ENCODE measurements around the gene LRRC8D. TPM values are rescaled to one million over a fixed set of nuclear protein-coding genes. Genes with fewer than 3 reads are reported as not detected.

Gene LRRC8D
- total and polyA plus RNA-seq, 2 of the 4 experiments (the other 2 are of a cell fraction): 34.1 to 35.3 TPM

DNA sequence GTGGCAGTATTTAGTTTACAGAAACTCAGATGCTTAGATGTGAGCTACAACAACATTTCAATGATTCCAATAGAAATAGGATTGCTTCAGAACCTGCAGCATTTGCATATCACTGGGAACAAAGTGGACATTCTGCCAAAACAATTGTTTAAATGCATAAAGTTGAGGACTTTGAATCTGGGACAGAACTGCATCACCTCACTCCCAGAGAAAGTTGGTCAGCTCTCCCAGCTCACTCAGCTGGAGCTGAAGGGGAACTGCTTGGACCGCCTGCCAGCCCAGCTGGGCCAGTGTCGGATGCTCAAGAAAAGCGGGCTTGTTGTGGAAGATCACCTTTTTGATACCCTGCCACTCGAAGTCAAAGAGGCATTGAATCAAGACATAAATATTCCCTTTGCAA is 114.4 kb downstream of the LRRC8D start:
- no peak overlapping the region for H3K4ac ChIP-seq (ENCODE audit: low read depth, low read length)
- no peak overlapping the region for H3K9ac ChIP-seq (ENCODE audit: low read depth, low read length)
- no peak overlapping the region for H4K5ac ChIP-seq (ENCODE audit: low read depth, low read length)
- H2AK9ac ChIP-seq (replicated peaks; ENCODE audit: low read depth, low read length, poor library complexity): no peak overlapping the region
- BruUV-seq (replicated peaks): no TSS peak
- intact Hi-C loops (cut with micrococcal nuclease): no loop called here
- TF ChIP-seq, protein P1, sequence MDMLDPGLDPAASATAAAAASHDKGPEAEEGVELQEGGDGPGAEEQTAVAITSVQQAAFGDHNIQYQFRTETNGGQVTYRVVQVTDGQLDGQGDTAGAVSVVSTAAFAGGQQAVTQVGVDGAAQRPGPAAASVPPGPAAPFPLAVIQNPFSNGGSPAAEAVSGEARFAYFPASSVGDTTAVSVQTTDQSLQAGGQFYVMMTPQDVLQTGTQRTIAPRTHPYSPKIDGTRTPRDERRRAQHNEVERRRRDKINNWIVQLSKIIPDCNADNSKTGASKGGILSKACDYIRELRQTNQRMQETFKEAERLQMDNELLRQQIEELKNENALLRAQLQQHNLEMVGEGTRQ (IDR thresholded peaks at IDR 0.05; ENCODE audit: low read depth, low read length): no peak
- no peak overlapping the region for H2BK120ac ChIP-seq (ENCODE audit: low read depth, low read length)
- no peaks in the 10 kb centered on the region for H4K20me1 ChIP-seq (ENCODE audit: insufficient read depth, low read length)
- H3K18ac ChIP-seq (ENCODE audit: low read depth, low read length): no peak overlapping the region
- dilution Hi-C loops (cut with HindIII; ENCODE audit: low sequenced_read_pairs, unreplicated experiment): no loop called here
- ChIA-PET POLR2A (ENCODE audit: unreplicated experiment) (no interaction called here), CTCF (interaction anchor here (0.6 to 1.3 kb wide), 2 partner anchors 8 to 155 kb away, joined by 3 to 5 read pairs; no protein-coding TSS in a partner anchor)
- H2AK5ac ChIP-seq (ENCODE audit: low read depth, low read length): no peak overlapping the region
- no peak overlapping the region for H2BK15ac ChIP-seq (ENCODE audit: low read depth, low read length)
- no CpG with 5 or more reads among the region's 4 CpGs for WGBS, 2 experiments (ENCODE audit: extremely low coverage in 2 of 2, insufficient read length in 1 of 2)
- H3K4me3 ChIP-seq (ENCODE audit: insufficient read depth, low read depth, low read length): no peak overlapping the region
- H2BK5ac ChIP-seq (ENCODE audit: low read depth, low read length, poor library complexity, severe bottlenecking): no peak overlapping the region
- H3K4me1 ChIP-seq (ENCODE audit: control insufficient read depth, insufficient read depth, low read length): peaks cover 3% of the 10 kb centered on the region
- no peak for ATAC-seq (ENCODE audit: low read depth)
- H2AFZ ChIP-seq (replicated peaks; ENCODE audit: low read length, poor library complexity): no peak overlapping the region
- no peak overlapping the region for H4K8ac ChIP-seq (ENCODE audit: low read depth in 2 of 2, low read length in 2 of 2)
- no peaks in the 10 kb centered on the region for H3K9me3 ChIP-seq (ENCODE audit: control insufficient read depth, insufficient read depth, low read length)
- H3K79me1 ChIP-seq (ENCODE audit: low read depth in 1 of 2, low read length in 2 of 2): peaks cover 9 to 10% of the 10 kb centered on the region in 2 experiments; a peak in 1 of 4 replicates
- 0 out of 2 replicates have a peak, but pooled peaks cover 3% of the 10 kb centered on the region for H3K9me1 ChIP-seq (ENCODE audit: insufficient read depth, low read length)
- H3K56ac ChIP-seq (ENCODE audit: extremely low read depth, insufficient read depth, low read length): no peak overlapping the region
- H3K23ac ChIP-seq (ENCODE audit: low read depth, low read length): no peak overlapping the region
- no peak overlapping the region for H3K27ac ChIP-seq (ENCODE audit: insufficient read depth, low read length)
- peaks cover 11% of the 10 kb centered on the region for H3K36me3 ChIP-seq (ENCODE audit: control insufficient read depth, insufficient read depth, low read length)
- no peaks in the 10 kb centered on the region for H3K27me3 ChIP-seq (ENCODE audit: control insufficient read depth, insufficient read depth, low read length)
- no peak overlapping the region for H3K14ac ChIP-seq (replicated peaks; ENCODE audit: low read depth, low read length)
- in situ Hi-C loops (cut with MboI; ENCODE audit: low sequenced_read_pairs): no loop called here
- DNase-seq: no peak
- no peak overlapping the region for H2BK20ac ChIP-seq (ENCODE audit: low read depth, low read length)
- H3K4me2 ChIP-seq (ENCODE audit: low read depth, low read length): no peak overlapping the region
- no peak overlapping the region for H4K91ac ChIP-seq (ENCODE audit: insufficient read depth, low read depth, low read length)
